ENCODE data around the gene POMGNT1.

- peak; percentile 100 for TF ChIP-seq CTCF (conservative IDR thresholded peaks at IDR 0.05; ENCODE audit: low read length)
- TF ChIP-seq EZH2phosphoT487 (IDR thresholded peaks at IDR 0.05; ENCODE audit: borderline replicate concordance) = no peak
Measured at GRCh38 chr1:46223472-46223943, 25.3 kb upstream of the POMGNT1 start.

All from Loucy (cell line).